Neural cell (in vitro differentiated cells): Measurements from ENCODE around the gene FLRT2. TPM values are rescaled to one million over a fixed set of nuclear protein-coding genes. Genes with fewer than 3 reads are reported as not detected.

Source experiments
- H2AFZ ChIP-seq: fragments of 200-600, 300-800 bp; sonication (generic), shearing (Covaris generic); 2 replicates; pipeline ENCODE4 v1.6.0; 2014; ENCODE audit warnings: low read depth, mild to moderate bottlenecking, antibody characterized with exemption, low read length, moderate library complexity
- H3F3A ChIP-seq: fragments of 200-600 bp; shearing (Covaris generic); 2 replicates; pipeline ENCODE4 v1.6.1; 2016; ENCODE audit warnings: mild to moderate bottlenecking, moderate library complexity, mixed read lengths, antibody characterized with exemption, low read length; ENCODE audit not compliant: insufficient read depth, poor library complexity, severe bottlenecking
- H3K27ac ChIP-seq: fragments of 200-600, 300-800 bp; sonication (generic), shearing (Covaris generic); 2 replicates; pipeline ENCODE4 v1.5.1; 2014; ENCODE audit warnings: mild to moderate bottlenecking, low read length, moderate library complexity
- H3K27me3 ChIP-seq: fragments of 300-800, 200-600 bp; sonication (generic), shearing (Covaris generic); 2 replicates; pipeline ENCODE4 v1.6.0; 2014; ENCODE audit warnings: mild to moderate bottlenecking, low read depth, low read length, moderate library complexity; ENCODE audit not compliant: insufficient read depth
- H3K36me3 ChIP-seq: fragments of 300-800, 200-600 bp; sonication (generic), shearing (Covaris generic); 2 replicates; pipeline ENCODE4 v1.5.1; 2014; ENCODE audit warnings: mild to moderate bottlenecking, antibody characterized with exemption, low read length, moderate library complexity; ENCODE audit not compliant: insufficient read depth
- H3K4me2 ChIP-seq: fragments of 300-800, 200-600 bp; sonication (generic), shearing (Covaris generic); 2 replicates; pipeline ENCODE4 v1.6.0; 2014; ENCODE audit warnings: mild to moderate bottlenecking, low read length
- H3K4me3 ChIP-seq: fragments of 300-800, 200-600 bp; sonication (generic), shearing (Covaris generic); 2 replicates; pipeline ENCODE4 v1.5.1; 2014; ENCODE audit warnings: mild to moderate bottlenecking, low read length, moderate library complexity
- H3K79me2 ChIP-seq: fragments of 200-600 bp; shearing (Covaris generic); replicated peaks from 2 replicates; pipeline ENCODE4 v1.6.0; 2014; ENCODE audit warnings: mild to moderate bottlenecking, low read length, moderate library complexity; ENCODE audit not compliant: insufficient read depth
- H3K9ac ChIP-seq: fragments of 300-800, 200-600 bp; sonication (generic), shearing (Covaris generic); 2 replicates; pipeline ENCODE4 v1.6.1; 2016; ENCODE audit warnings: mild to moderate bottlenecking, low read length, mixed read lengths
- H3K9me2 ChIP-seq: fragments of 200-600 bp; shearing (Covaris generic); 2 replicates; pipeline ENCODE4 v1.6.1; 2016; ENCODE audit warnings: mild to moderate bottlenecking, low read length, mixed read lengths; ENCODE audit not compliant: insufficient read depth
- H3K9me3 ChIP-seq: fragments of 200-600, 300-800 bp; sonication (generic), shearing (Covaris generic); 2 replicates; pipeline ENCODE4 v1.6.1; 2016; ENCODE audit warnings: mild to moderate bottlenecking, mixed run types, low read length, moderate library complexity, mixed read lengths
- H4K20me1 ChIP-seq: fragments of 200-600 bp; shearing (Covaris generic); 2 replicates; pipeline ENCODE4 v1.6.1; 2016; ENCODE audit warnings: mild to moderate bottlenecking, mixed run types; ENCODE audit not compliant: insufficient read depth
- POLR2AphosphoS5 ChIP-seq: IDR thresholded peaks from 2 replicates; pipeline ENCODE4 v1.6.1; 2012
- RAD21 ChIP-seq: fragments of 450-650 bp; conservative IDR thresholded peaks from 2 replicates; pipeline ENCODE4 v1.6.1; 2014; ENCODE audit warnings: antibody characterized with exemption, mild to moderate bottlenecking, moderate library complexity
- SMC3 ChIP-seq: fragments of 450-650 bp; conservative IDR thresholded peaks from 2 replicates; pipeline ENCODE4 v1.6.1; 2014; ENCODE audit warnings: antibody characterized with exemption, mild to moderate bottlenecking, moderate library complexity; ENCODE audit not compliant: poor library complexity
- polyA plus RNA-seq: library from polyadenylated mRNA; depleted of rRNA; stranded (reverse); fragments of >200 nt; gene quantifications from 2 replicates; pipeline ENCODE4 v1.2.3, GENCODE V29; 2014
- TF ChIP-seq, protein P1 (sequence below): fragments of 450-650 bp; IDR thresholded peaks from 2 replicates; pipeline ENCODE4 v1.5.1; 2014; ENCODE audit warnings: antibody characterized with exemption, mild to moderate bottlenecking, moderate library complexity; ENCODE audit not compliant: poor library complexity, severe bottlenecking
- TF ChIP-seq, protein P2 (sequence below): IDR thresholded peaks from 2 replicates; pipeline ENCODE4 v1.6.1; 2012; ENCODE audit warnings: borderline replicate concordance

The FLRT2 gene
- polyA plus RNA-seq, 1 donor from 2014 or later, result 5.1 TPM

DNA sequence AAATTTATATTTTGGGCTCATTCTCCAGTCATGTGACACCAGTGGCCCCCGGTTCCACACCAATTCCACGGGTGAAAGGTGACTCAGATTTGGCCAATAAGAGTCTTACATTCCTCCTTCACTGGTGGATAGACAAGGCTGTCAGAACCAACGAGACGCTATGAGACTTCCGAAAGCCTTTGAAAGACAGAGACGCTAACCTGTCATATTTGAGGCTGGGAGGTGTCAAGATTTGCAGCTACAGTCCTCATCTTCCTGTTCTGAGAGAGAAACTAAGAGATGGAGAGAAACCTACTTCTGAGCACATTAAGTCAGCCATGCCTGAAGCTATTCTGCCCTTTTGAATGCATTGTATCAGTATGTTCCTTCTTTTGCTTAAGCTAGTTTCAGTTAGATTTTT lies 171.2 kb downstream of the FLRT2 start:
- Histone ChIP-seq H3K9me2 (no peaks in the 10 kb centered on the region), H3K9me3 (no peaks in the 10 kb centered on the region), H3K36me3 (no peaks in the 10 kb centered on the region), H3K4me3 (no peak overlapping the region), H3K79me2 (no peaks in the 10 kb centered on the region), H4K20me1 (no peaks in the 10 kb centered on the region), H2AFZ (no peak overlapping the region), H3K4me2 (no peak overlapping the region), H3K27me3 (no peaks in the 10 kb centered on the region), H3F3A (no peaks in the 10 kb centered on the region), H3K9ac (no peak overlapping the region), H3K27ac (no peak overlapping the region)
- TF ChIP-seq POLR2AphosphoS5, result no peak

DNA sequence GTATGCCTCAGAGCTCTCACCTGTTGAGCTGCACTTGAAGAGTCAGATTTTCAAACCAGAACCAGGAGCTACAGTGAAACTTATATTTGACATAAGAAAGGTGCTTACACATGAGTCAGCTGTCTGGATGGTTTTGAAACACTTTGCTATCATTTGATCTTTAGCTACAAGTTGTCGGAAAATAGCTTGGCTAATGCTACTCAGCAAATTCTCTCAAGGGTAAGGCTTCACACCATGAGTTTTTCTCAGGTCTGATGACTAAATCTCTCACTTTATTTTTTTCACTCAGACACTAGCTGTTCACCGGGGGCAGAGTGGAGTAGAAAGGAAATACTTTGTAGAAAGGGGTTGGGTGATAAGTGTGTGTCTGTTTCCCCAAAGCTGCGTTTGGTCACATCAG lies 171.8 kb downstream of the FLRT2 start:
- no peaks in the 10 kb centered on the region for H3K9me3 ChIP-seq
- H2AFZ ChIP-seq, result no peak overlapping the region

DNA sequence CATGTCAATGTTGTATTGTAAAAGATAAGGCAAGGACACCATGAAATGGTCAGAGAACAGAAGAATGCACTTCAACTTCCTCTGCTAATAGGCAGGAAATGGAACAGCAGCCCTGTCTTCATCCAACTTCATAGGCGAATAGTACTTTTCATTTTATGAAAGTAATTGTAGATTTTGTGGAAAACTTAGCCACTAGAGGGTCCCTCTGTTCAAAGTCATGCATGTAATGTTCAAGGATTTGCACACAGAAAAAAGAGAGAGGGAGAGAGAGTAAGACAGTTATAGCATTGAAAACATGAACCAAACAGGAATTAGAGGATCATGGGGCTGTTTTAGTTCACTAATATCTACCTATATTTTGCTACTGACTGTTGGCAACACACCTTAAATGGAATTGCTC lies 172.2 kb downstream of the FLRT2 start:
- Histone ChIP-seq H3K4me2 (no peak overlapping the region), H3K9ac (no peak overlapping the region), H3K27me3 (no peaks in the 10 kb centered on the region), H2AFZ (no peak overlapping the region), H3K27ac (no peak overlapping the region), H3K36me3 (no peaks in the 10 kb centered on the region), H4K20me1 (no peaks in the 10 kb centered on the region), H3F3A (no peaks in the 10 kb centered on the region), H3K79me2 (no peaks in the 10 kb centered on the region), H3K9me3 (no peaks in the 10 kb centered on the region), H3K4me3 (no peak overlapping the region), H3K9me2 (no peaks in the 10 kb centered on the region)
- TF ChIP-seq POLR2AphosphoS5 (no peak), RAD21 (peak; percentile 38), SMC3 (no peak)
- TF ChIP-seq, protein P1, sequence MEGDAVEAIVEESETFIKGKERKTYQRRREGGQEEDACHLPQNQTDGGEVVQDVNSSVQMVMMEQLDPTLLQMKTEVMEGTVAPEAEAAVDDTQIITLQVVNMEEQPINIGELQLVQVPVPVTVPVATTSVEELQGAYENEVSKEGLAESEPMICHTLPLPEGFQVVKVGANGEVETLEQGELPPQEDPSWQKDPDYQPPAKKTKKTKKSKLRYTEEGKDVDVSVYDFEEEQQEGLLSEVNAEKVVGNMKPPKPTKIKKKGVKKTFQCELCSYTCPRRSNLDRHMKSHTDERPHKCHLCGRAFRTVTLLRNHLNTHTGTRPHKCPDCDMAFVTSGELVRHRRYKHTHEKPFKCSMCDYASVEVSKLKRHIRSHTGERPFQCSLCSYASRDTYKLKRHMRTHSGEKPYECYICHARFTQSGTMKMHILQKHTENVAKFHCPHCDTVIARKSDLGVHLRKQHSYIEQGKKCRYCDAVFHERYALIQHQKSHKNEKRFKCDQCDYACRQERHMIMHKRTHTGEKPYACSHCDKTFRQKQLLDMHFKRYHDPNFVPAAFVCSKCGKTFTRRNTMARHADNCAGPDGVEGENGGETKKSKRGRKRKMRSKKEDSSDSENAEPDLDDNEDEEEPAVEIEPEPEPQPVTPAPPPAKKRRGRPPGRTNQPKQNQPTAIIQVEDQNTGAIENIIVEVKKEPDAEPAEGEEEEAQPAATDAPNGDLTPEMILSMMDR, result peak; percentile 36

More for the DNA sequence above, 171.8 kb downstream of the FLRT2 start:
- Histone ChIP-seq H3K27ac (no peak overlapping the region), H3K4me3 (no peak overlapping the region), H3K9ac (no peak overlapping the region), H3K4me2 (no peak overlapping the region), H3K79me2 (no peaks in the 10 kb centered on the region), H3K36me3 (no peaks in the 10 kb centered on the region), H4K20me1 (no peaks in the 10 kb centered on the region), H3K9me2 (no peaks in the 10 kb centered on the region), H3K27me3 (no peaks in the 10 kb centered on the region), H3F3A (no peaks in the 10 kb centered on the region)
- TF ChIP-seq, protein P2, sequence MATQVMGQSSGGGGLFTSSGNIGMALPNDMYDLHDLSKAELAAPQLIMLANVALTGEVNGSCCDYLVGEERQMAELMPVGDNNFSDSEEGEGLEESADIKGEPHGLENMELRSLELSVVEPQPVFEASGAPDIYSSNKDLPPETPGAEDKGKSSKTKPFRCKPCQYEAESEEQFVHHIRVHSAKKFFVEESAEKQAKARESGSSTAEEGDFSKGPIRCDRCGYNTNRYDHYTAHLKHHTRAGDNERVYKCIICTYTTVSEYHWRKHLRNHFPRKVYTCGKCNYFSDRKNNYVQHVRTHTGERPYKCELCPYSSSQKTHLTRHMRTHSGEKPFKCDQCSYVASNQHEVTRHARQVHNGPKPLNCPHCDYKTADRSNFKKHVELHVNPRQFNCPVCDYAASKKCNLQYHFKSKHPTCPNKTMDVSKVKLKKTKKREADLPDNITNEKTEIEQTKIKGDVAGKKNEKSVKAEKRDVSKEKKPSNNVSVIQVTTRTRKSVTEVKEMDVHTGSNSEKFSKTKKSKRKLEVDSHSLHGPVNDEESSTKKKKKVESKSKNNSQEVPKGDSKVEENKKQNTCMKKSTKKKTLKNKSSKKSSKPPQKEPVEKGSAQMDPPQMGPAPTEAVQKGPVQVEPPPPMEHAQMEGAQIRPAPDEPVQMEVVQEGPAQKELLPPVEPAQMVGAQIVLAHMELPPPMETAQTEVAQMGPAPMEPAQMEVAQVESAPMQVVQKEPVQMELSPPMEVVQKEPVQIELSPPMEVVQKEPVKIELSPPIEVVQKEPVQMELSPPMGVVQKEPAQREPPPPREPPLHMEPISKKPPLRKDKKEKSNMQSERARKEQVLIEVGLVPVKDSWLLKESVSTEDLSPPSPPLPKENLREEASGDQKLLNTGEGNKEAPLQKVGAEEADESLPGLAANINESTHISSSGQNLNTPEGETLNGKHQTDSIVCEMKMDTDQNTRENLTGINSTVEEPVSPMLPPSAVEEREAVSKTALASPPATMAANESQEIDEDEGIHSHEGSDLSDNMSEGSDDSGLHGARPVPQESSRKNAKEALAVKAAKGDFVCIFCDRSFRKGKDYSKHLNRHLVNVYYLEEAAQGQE, result no peak
- TF ChIP-seq, protein P1, result no peak
